WTC11 (cell line): ENCODE data around the gene PRR5. TPM values are rescaled to one million over a fixed set of nuclear protein-coding genes. Genes with fewer than 3 reads are reported as not detected.

Experiments
- ATAC-seq: fragments of 200-7000 bp; cut with Tn5 transposase; 2 replicates; pipeline ENCODE4 v1.10.0; 2021; ENCODE audit warnings: mild to moderate bottlenecking, moderate library complexity
- CTCF ChIA-PET: fragments of 300-600 bp; sonication (Branson Sonifier 250); formaldehyde crosslinking; loops from one replicate; lab custom pipeline; 2021; ENCODE audit warnings: antibody characterized with exemption; lab: Charles Lee
- POLR2A ChIA-PET: fragments of 350-600 bp; sonication (Branson Sonifier 250); formaldehyde crosslinking; loops from one replicate; lab custom pipeline; 2021; ENCODE audit warnings: antibody characterized with exemption; lab: Charles Lee
- DNase-seq: peaks from one replicate; pipeline ENCODE4 v3.0.0; 2021; ENCODE audit warnings: low spot score
- H3K27ac Mint-ChIP-seq: 2 replicates; pipeline ENCODE4 v1.8.0; 2021; ENCODE audit warnings: mixed read lengths
- H3K27me3 Mint-ChIP-seq: 2 replicates; pipeline ENCODE4 v1.8.0; 2021; ENCODE audit warnings: low read depth, mild to moderate bottlenecking, moderate library complexity, mixed read lengths
- H3K36me3 Mint-ChIP-seq: 2 replicates; pipeline ENCODE4 v1.8.0; 2021; ENCODE audit warnings: mixed read lengths
- H3K4me1 Mint-ChIP-seq: 2 replicates; pipeline ENCODE4 v1.8.0; 2022; ENCODE audit warnings: mixed read lengths
- H3K4me3 Mint-ChIP-seq: 2 replicates; pipeline ENCODE4 v1.8.0; 2021; ENCODE audit warnings: mild to moderate bottlenecking, moderate library complexity, mixed read lengths
- H3K9me3 Mint-ChIP-seq: 2 replicates; pipeline ENCODE4 v1.8.0; 2021; ENCODE audit warnings: mixed read lengths
- ATF1 ChIP-seq: sonication (generic); formaldehyde crosslinking; IDR thresholded peaks from 2 replicates; pipeline ENCODE4 v1.8.1; 2023; ENCODE audit warnings: mild to moderate bottlenecking, moderate library complexity, missing genetic modification reagents
- CBFB ChIP-seq: sonication (generic); formaldehyde crosslinking; IDR thresholded peaks from 2 replicates; pipeline ENCODE4 v1.8.1; 2022; ENCODE audit warnings: mild to moderate bottlenecking, low read depth, missing genetic modification reagents
- CREM ChIP-seq: sonication (generic); formaldehyde crosslinking; IDR thresholded peaks from 2 replicates; pipeline ENCODE4 v1.8.1; 2022; ENCODE audit warnings: mild to moderate bottlenecking, missing genetic modification reagents, moderate library complexity
- FOXJ3 ChIP-seq: sonication (generic); formaldehyde crosslinking; IDR thresholded peaks from 2 replicates; pipeline ENCODE4 v1.9.0; 2021; ENCODE audit warnings: missing genetic modification reagents, mild to moderate bottlenecking, borderline replicate concordance
- GRHL2 ChIP-seq: fragments of 250-450 bp; sonication (Bioruptor Pico); IDR thresholded peaks from 2 replicates; pipeline ENCODE4 v1.8.0; 2022; ENCODE audit warnings: mild to moderate bottlenecking, moderate library complexity; ENCODE audit not compliant: insufficient replicate concordance, severe bottlenecking
- GTF2I ChIP-seq: fragments of 250-450 bp; sonication (Bioruptor Pico); conservative IDR thresholded peaks from 2 replicates; pipeline ENCODE4 v1.4.0; 2021; ENCODE audit warnings: mild to moderate bottlenecking
- HMGXB4 ChIP-seq: sonication (generic); formaldehyde crosslinking; IDR thresholded peaks from 2 replicates; pipeline ENCODE4 v1.8.1; 2023; ENCODE audit warnings: mild to moderate bottlenecking, moderate library complexity, missing genetic modification reagents
- MAX ChIP-seq: sonication (generic); formaldehyde crosslinking; IDR thresholded peaks from 2 replicates; pipeline ENCODE4 v1.8.0; 2022; ENCODE audit warnings: mild to moderate bottlenecking, missing genetic modification reagents
- NFATC4 ChIP-seq: fragments of 250-450 bp; sonication (Bioruptor Pico); IDR thresholded peaks from 2 replicates; pipeline ENCODE4 v1.9.0; 2021; ENCODE audit warnings: mild to moderate bottlenecking
- NFE2L1 ChIP-seq: sonication (generic); formaldehyde crosslinking; IDR thresholded peaks from 2 replicates; pipeline ENCODE4 v1.8.1; 2023; ENCODE audit warnings: missing genetic modification reagents
- NFYB ChIP-seq: sonication (generic); formaldehyde crosslinking; conservative IDR thresholded peaks from 2 replicates; pipeline ENCODE4 v1.8.0; 2022; ENCODE audit warnings: low read depth, missing genetic modification reagents
- OVOL2 ChIP-seq: fragments of 250-450 bp; sonication (Bioruptor Pico); IDR thresholded peaks from 2 replicates; pipeline ENCODE4 v1.9.0; 2021; ENCODE audit warnings: mild to moderate bottlenecking, borderline replicate concordance
- PRDM15 ChIP-seq: sonication (generic); formaldehyde crosslinking; IDR thresholded peaks from 2 replicates; pipeline ENCODE4 v1.8.0; 2022; ENCODE audit warnings: missing genetic modification reagents
- SOX15 ChIP-seq: fragments of 250-450 bp; sonication (Bioruptor Pico); IDR thresholded peaks from 2 replicates; pipeline ENCODE4 v1.9.0; 2021; ENCODE audit warnings: mild to moderate bottlenecking
- ZNF138 ChIP-seq: sonication (generic); formaldehyde crosslinking; conservative IDR thresholded peaks from 2 replicates; pipeline ENCODE4 v1.8.1; 2022; ENCODE audit warnings: mild to moderate bottlenecking, moderate library complexity, missing genetic modification reagents
- ZNF396 ChIP-seq: fragments of 250-450 bp; sonication (Bioruptor Pico); IDR thresholded peaks from 2 replicates; pipeline ENCODE4 v1.8.0; 2021; ENCODE audit warnings: mild to moderate bottlenecking, moderate library complexity, borderline replicate concordance
- ZNF425 ChIP-seq: fragments of 250-450 bp; sonication (Bioruptor Pico); conservative IDR thresholded peaks from 2 replicates; pipeline ENCODE4 v1.9.0; 2021; ENCODE audit warnings: mild to moderate bottlenecking
- ZNF532 ChIP-seq: fragments of 250-450 bp; sonication (Bioruptor Pico); IDR thresholded peaks from 2 replicates; pipeline ENCODE4 v1.9.0; 2021; ENCODE audit warnings: mild to moderate bottlenecking, borderline replicate concordance
- total RNA-seq: library from RNA; stranded (reverse); gene quantifications from 3 replicates; pipeline ENCODE4 v1.2.3, GENCODE V29; 2021

Gene PRR5
- total RNA-seq, 1 experiment from 2014 or later, result 15.6 TPM

- ChIA-PET POLR2A (no interaction called here), CTCF (interaction anchor here (1.1 to 6.1 kb wide), 3 partner anchors 10 to 14 kb away, joined by 3 to 57 read pairs (median 6); no protein-coding TSS in a partner anchor)
- Mint-ChIP-seq H3K27ac (no peak overlapping the region; the same call in 1 of the 2 replicates), H3K4me1 (peaks cover 5% of the 10 kb centered on the region), H3K4me3 (no peak overlapping the region), H3K36me3 (no peaks in the 10 kb centered on the region), H3K27me3 (peaks cover 25% of the 10 kb centered on the region), H3K9me3 (no peaks in the 10 kb centered on the region)
- ATAC-seq (no peak), DNase-seq (no peak)
- no peak for TF ChIP-seq GRHL2 (CRISPR knock-in tag)
- no peak for TF ChIP-seq NFE2L1 (CRISPR knock-in tag)
- TF ChIP-seq SOX15 (CRISPR knock-in tag), result no peak
- no peak for TF ChIP-seq OVOL2
- TF ChIP-seq MAX (CRISPR knock-in tag), result no peak
- no peak for TF ChIP-seq FOXJ3 (CRISPR knock-in tag)
- TF ChIP-seq ZNF532 (CRISPR knock-in tag), result no peak
- no peak for TF ChIP-seq CREM (CRISPR knock-in tag)
- no peak for TF ChIP-seq ATF1 (CRISPR knock-in tag)
- TF ChIP-seq GTF2I (CRISPR knock-in tag), result no peak
- no peak for TF ChIP-seq NFATC4 (CRISPR knock-in tag)
- TF ChIP-seq HMGXB4 (CRISPR knock-in tag), result no peak
- TF ChIP-seq ZNF396 (CRISPR knock-in tag), result no peak
- TF ChIP-seq ZNF138 (CRISPR knock-in tag), result no peak
- no peak for TF ChIP-seq ZNF425 (CRISPR knock-in tag)
- TF ChIP-seq NFYB, result no peak
- no peak for TF ChIP-seq CBFB (CRISPR knock-in tag)
These were observed 30.3 kb upstream of the PRR5 start for GRCh38 chr22:44671742-44672141.

- Mint-ChIP-seq H3K27me3 (peaks cover 16% of the 10 kb centered on the region), H3K36me3 (no peaks in the 10 kb centered on the region)
- CTCF ChIA-PET, result interaction anchor here (6.1 kb wide), 1 partner anchor 13 kb away, joined by 57 read pairs; no protein-coding TSS in a partner anchor
These were observed 29.4 kb upstream of the PRR5 start for GRCh38 chr22:44672632-44673031.

More at GRCh38 chr22:44672632-44673031, 29.4 kb upstream of the PRR5 start:
- TF ChIP-seq PRDM15 (CRISPR knock-in tag), result no peak
- TF ChIP-seq, all 79 proteins: peak for 0
- H3K4me1 Mint-ChIP-seq, result peaks cover 5% of the 10 kb centered on the region
- ATAC-seq, result no peak
- POLR2A ChIA-PET, result no interaction called here
- no peak overlapping the region for H3K27ac Mint-ChIP-seq
- H3K9me3 Mint-ChIP-seq, result no peaks in the 10 kb centered on the region
- DNase-seq, result no peak
- no peak overlapping the region for H3K4me3 Mint-ChIP-seq
